ENCODE results near the gene IQCN. TPM values are rescaled to one million over a fixed set of nuclear protein-coding genes. Genes with fewer than 3 reads are reported as not detected.

The IQCN gene
- 10 to 100 TPM in 1 of 2 donors, 1 to 10 TPM in 1; 4.1 to 19.5 TPM for total RNA-seq

- Histone ChIP-seq H3K4me1 (replicated peaks) (peaks cover 16% of the 10 kb centered on the region), H3K4me3 (no peak within 1 kb of the TSS), H3K27ac (peak within 1 kb of the TSS; percentile 70 to 78), H3K27me3 (replicated peaks; ENCODE audit: insufficient read depth) (no peaks in the 10 kb centered on the region), H3K36me3 (no peaks in the 10 kb centered on the region), H3K9me3 (no peaks in the 10 kb centered on the region)
- TF ChIP-seq POLR2AphosphoS5 (IDR thresholded peaks at IDR 0.05) (no peak), POLR2A (IDR thresholded peaks at IDR 0.05) (no peak), CTCF (IDR thresholded peaks at IDR 0.05) (no peak)
- intact Hi-C loops (cut with DNase I) = no loop called here
- WGBS = 70% methylated on average over 9 of the region's 9 CpGs
- DNase-seq (ENCODE audit: low spot score) = no peak
These were observed at the start of gene IQCN for GRCh38 chr19:18274219-18274780. TSS of gene IQCN (minus strand) at chr19:18274452. CDS start at chr19:18269478, 4,974 bp downstream.

GRCh38 chr19:18322759-18323460, 48.7 kb upstream of the IQCN start, which contains the start of gene LSM4:
TSS of gene LSM4 (minus strand) at chr19:18323076. CDS start at chr19:18323020, 56 bp downstream.
- Histone ChIP-seq H3K36me3 (no peaks in the 10 kb centered on the region), H3K4me3 (peak within 1 kb of the TSS; percentile 54 to 71), H3K27me3 (replicated peaks; ENCODE audit: insufficient read depth) (no peaks in the 10 kb centered on the region), H3K9me3 (no peaks in the 10 kb centered on the region), H3K4me1 (replicated peaks) (peaks cover 14% of the 10 kb centered on the region), H3K27ac (peak within 1 kb of the TSS; percentile 90)
- DNase-seq (ENCODE audit: low spot score) = peak; percentile 98
- intact Hi-C loops (cut with DNase I) = loop anchor here (1.0 to 5.0 kb wide), 2 partner anchors 44 to 121 kb away; partner anchors contain the start of gene RAB3A
- under 1% methylated on average over 56 of the region's 75 CpGs for WGBS
- peak; percentile 99 for TF ChIP-seq POLR2AphosphoS5 (IDR thresholded peaks at IDR 0.05)
- TF ChIP-seq CTCF (IDR thresholded peaks at IDR 0.05) = peak in 2 of 4 experiments; percentile 32 to 39
- peak; percentile 85 for TF ChIP-seq POLR2A (IDR thresholded peaks at IDR 0.05)

- Histone ChIP-seq H3K4me1 (replicated peaks) (peaks cover 14% of the 10 kb centered on the region), H3K4me3 (peak overlapping the region; percentile 54 to 71), H3K36me3 (no peaks in the 10 kb centered on the region), H3K27ac (peak overlapping the region; percentile 90), H3K27me3 (replicated peaks; ENCODE audit: insufficient read depth) (no peaks in the 10 kb centered on the region), H3K9me3 (no peaks in the 10 kb centered on the region)
- WGBS = 1% methylated on average over 7 of the region's 7 CpGs
- no peak for TF ChIP-seq POLR2A (IDR thresholded peaks at IDR 0.05)
- no peak for TF ChIP-seq CTCF (IDR thresholded peaks at IDR 0.05)
- no peak for TF ChIP-seq POLR2AphosphoS5 (IDR thresholded peaks at IDR 0.05)
- intact Hi-C loops (cut with DNase I) = loop anchor here (5.0 kb wide), 1 partner anchor 120 kb away; the partner anchor contains the start of gene RAB3A
- DNase-seq (ENCODE audit: low spot score) = no peak
These were observed 48.1 kb upstream of the IQCN start for GRCh38 chr19:18322318-18322758.

GRCh38 chr19:18321734-18322102, 47.5 kb upstream of the IQCN start:
- H3K4me1 ChIP-seq (replicated peaks) = peaks cover 14% of the 10 kb centered on the region
- no peak for DNase-seq (ENCODE audit: low spot score)
- intact Hi-C loops (cut with DNase I) = loop anchor here (5.0 kb wide), 1 partner anchor 119 kb away; the partner anchor contains the start of gene RAB3A
- no peak overlapping the region for H3K4me3 ChIP-seq
- H3K27ac ChIP-seq = no peak overlapping the region
- no peaks in the 10 kb centered on the region for H3K9me3 ChIP-seq
- TF ChIP-seq POLR2A (IDR thresholded peaks at IDR 0.05) (no peak), POLR2AphosphoS5 (IDR thresholded peaks at IDR 0.05) (no peak), CTCF (IDR thresholded peaks at IDR 0.05) (no peak)
- no peaks in the 10 kb centered on the region for H3K27me3 ChIP-seq (replicated peaks; ENCODE audit: insufficient read depth)
- no peaks in the 10 kb centered on the region for H3K36me3 ChIP-seq
- 17% methylated on average over 9 of the region's 9 CpGs for WGBS

Measured in prostate gland (tissue), 2 donors.